ENCODE measurements around the gene JMJD8. TPM values are rescaled to one million over a fixed set of nuclear protein-coding genes. Genes with fewer than 3 reads are reported as not detected.
A peak's percentile ranks its signal among the peaks of the same experiment; 100 is the strongest.

JMJD8 gene
- total and polyA plus RNA-seq, 10 donors, result 24.9 to 58.7 (median 35.9) TPM

- TF ChIP-seq POLR2AphosphoS5 (IDR thresholded peaks at IDR 0.05) (peak in 2 of 3 donors; percentile 2 to 47), CTCF (IDR thresholded peaks at IDR 0.05 in 8 of 11, conservative IDR thresholded peaks at IDR 0.05 in 3 of 11) (no peak)
- peaks cover 33 to 83% (median 69%) of the 10 kb centered on the region in 6 donors for H3K4me1 ChIP-seq
- peaks cover 0 to 39% (median 15%) of the 10 kb centered on the region in 7 donors for H3K27me3 ChIP-seq (replicated peaks in 1 of 7)
- 22 to 80% (median 24%) methylated on average over 4 to 52 of the region's 52 CpGs for WGBS, 5 donors
- H3K9me3 ChIP-seq, result no peaks in the 10 kb centered on the region
- intact Hi-C loops (cut with DNase I; ENCODE audit: low total_unique reads), result no loop called here
- peak; percentile 94 for DNase-seq
- H3K27ac ChIP-seq, result peak overlapping the region in 7 of 8 donors; percentile 63 to 97 (median 94)
- H3K4me3 ChIP-seq, result peak overlapping the region; percentile 38 to 93 (median 66)
- H3K36me3 ChIP-seq, result peaks cover 0 to 28% (median 17%) of the 10 kb centered on the region in 6 donors
Observed at GRCh38 chr16:678858-679813, 5.0 kb downstream of the JMJD8 start.

DNA sequence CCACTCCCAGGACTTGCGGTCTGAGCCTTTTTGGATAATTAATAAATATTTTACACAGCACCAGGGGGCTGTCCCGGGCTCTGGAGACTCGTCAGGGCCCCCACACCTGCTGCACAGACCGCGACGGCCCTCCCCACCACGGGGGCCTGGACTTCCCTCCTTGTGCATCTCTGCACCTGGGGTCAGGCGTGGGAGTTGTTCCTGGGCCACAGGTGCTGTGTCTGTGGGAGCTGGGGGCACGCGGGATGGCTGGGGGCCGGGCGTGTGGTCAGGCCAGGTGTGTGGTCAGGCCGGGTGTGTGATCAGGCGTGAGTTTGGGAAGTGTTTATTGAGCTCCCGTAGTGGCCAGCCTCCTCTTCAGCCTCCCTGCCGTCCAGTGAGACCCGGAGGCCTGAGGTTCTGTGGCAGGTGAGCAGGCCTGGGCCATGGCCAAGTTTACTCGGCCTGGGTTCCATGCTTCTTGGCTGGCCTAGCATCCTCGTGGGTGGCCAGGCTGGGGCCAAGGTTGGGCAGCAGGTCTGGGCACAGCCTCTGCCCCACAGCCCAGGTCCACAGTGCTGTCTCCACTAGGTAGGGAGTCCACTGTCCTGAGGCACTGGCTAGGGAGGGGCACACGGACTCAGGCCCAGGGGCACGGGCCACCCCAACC, 5.8 kb downstream of the JMJD8 start:
- Histone ChIP-seq H3K36me3 (peaks cover 0 to 36% (median 22%) of the 10 kb centered on the region in 6 donors), H3K27ac (peak overlapping the region in 1 of 8 donors; percentile 97), H3K4me1 (peaks cover 30 to 85% (median 67%) of the 10 kb centered on the region in 6 donors), H3K9me3 (no peaks in the 10 kb centered on the region), H3K27me3 (replicated peaks in 1 of 7) (peaks cover 0 to 39% (median 15%) of the 10 kb centered on the region in 7 donors), H3K4me3 (no peak overlapping the region)
- intact Hi-C loops (cut with DNase I; ENCODE audit: low total_unique reads), result no loop called here
- TF ChIP-seq POLR2AphosphoS5 (IDR thresholded peaks at IDR 0.05) (no peak), CTCF (IDR thresholded peaks at IDR 0.05 in 8 of 11, conservative IDR thresholded peaks at IDR 0.05 in 3 of 11) (no peak), POLR2A (IDR thresholded peaks at IDR 0.05) (no peak)
- WGBS, 5 donors, result 70 to 83% (median 77%) methylated on average over 9 to 21 of the region's 21 CpGs
- no peak for DNase-seq

GRCh38 chr16:677316-678190, 6.6 kb downstream of the JMJD8 start:
- TF ChIP-seq POLR2AphosphoS5 (IDR thresholded peaks at IDR 0.05) (no peak), CTCF (IDR thresholded peaks at IDR 0.05 in 8 of 11, conservative IDR thresholded peaks at IDR 0.05 in 3 of 11) (no peak), POLR2A (IDR thresholded peaks at IDR 0.05) (no peak)
- Histone ChIP-seq H3K27me3 (replicated peaks in 1 of 7) (peaks cover 0 to 39% (median 15%) of the 10 kb centered on the region in 7 donors), H3K9me3 (no peaks in the 10 kb centered on the region), H3K4me3 (no peak overlapping the region), H3K36me3 (peaks cover 0 to 36% (median 25%) of the 10 kb centered on the region in 6 donors), H3K27ac (no peak overlapping the region), H3K4me1 (peaks cover 28 to 79% (median 59%) of the 10 kb centered on the region in 6 donors)
- no peak for DNase-seq
- intact Hi-C loops (cut with DNase I; ENCODE audit: low total_unique reads), result no loop called here
- 54 to 74% (median 62%) methylated on average over 37 to 57 of the region's 57 CpGs for WGBS, 5 donors

Data from spleen (tissue), 11 donors.